ENCODE measurements around the gene TNNI3. TPM values are rescaled to one million over a fixed set of nuclear protein-coding genes. Genes with fewer than 3 reads are reported as not detected.

TNNI3 gene
- total and polyA plus RNA-seq, 9 of the 15 experiments (the other 6 are each of a cell fraction or from before 2014, with no cell fraction given): 4.7 to 158 (median 42.0) TPM

GRCh38 chr19:55179606-55180484, 22.3 kb upstream of the TNNI3 start, which contains the start of gene SYT5 (continued):
- TF ChIP-seq ZNF778 (CRISPR knock-in tag; IDR thresholded peaks at IDR 0.05): no peak
- TF ChIP-seq CTCFL (IDR thresholded peaks at IDR 0.05; ENCODE audit: borderline replicate concordance, insufficient read depth, low read depth, low read length, poor library complexity, severe bottlenecking): no peak
- no peak for TF ChIP-seq SIX5 (IDR thresholded peaks at IDR 0.05; ENCODE audit: borderline replicate concordance in 1 of 2, insufficient read depth in 1 of 2, low read depth in 1 of 2, low read length in 2 of 2)
- TF ChIP-seq HOXB6 (CRISPR knock-in tag; IDR thresholded peaks at IDR 0.05; ENCODE audit: borderline replicate concordance): no peak
- peak; percentile 94 for TF ChIP-seq PRMT5 (CRISPR knock-in tag; IDR thresholded peaks at IDR 0.05)
- peak; percentile 2; the same call in 1 of the 2 replicates for TF ChIP-seq ZNF395 (CRISPR knock-in tag; IDR thresholded peaks at IDR 0.05)
- no peak for TF ChIP-seq TEAD2 (tag; IDR thresholded peaks at IDR 0.05)
- TF ChIP-seq TEAD1 (CRISPR knock-in tag; IDR thresholded peaks at IDR 0.05): peak in 1 of 2 experiments; percentile 77; a peak in 2 of 4 replicates
- TF ChIP-seq TAF1 (IDR thresholded peaks at IDR 0.05; ENCODE audit: control insufficient read depth, extremely low read depth, insufficient read depth, low read length, severe bottlenecking): no peak
- TF ChIP-seq POLR2AphosphoS5 (IDR thresholded peaks at IDR 0.05; ENCODE audit: control insufficient read depth, insufficient read depth, low read depth, low read length): no peak
- 0 out of 2 replicates have a peak, but pooled peaks have one; percentile 55 for TF ChIP-seq ZNF740 (CRISPR knock-in tag; IDR thresholded peaks at IDR 0.05)
- TF ChIP-seq ZNF740 (tag; IDR thresholded peaks at IDR 0.05): no peak
- TF ChIP-seq ZFP36 (IDR thresholded peaks at IDR 0.05; ENCODE audit: low read depth, low read length, partially characterized antibody): no peak
- no peak for TF ChIP-seq TCFL5 (CRISPR knock-in tag; conservative IDR thresholded peaks at IDR 0.05)
- TF ChIP-seq ZNF280B (CRISPR knock-in tag; IDR thresholded peaks at IDR 0.05): no peak
- peak; percentile 86 for TF ChIP-seq ZBTB33 (CRISPR knock-in tag; IDR thresholded peaks at IDR 0.05)
- no peak for TF ChIP-seq KDM4B (IDR thresholded peaks at IDR 0.05; ENCODE audit: borderline replicate concordance in 2 of 2, low read depth in 1 of 2)
